GM19193 (cell line): ENCODE data around the gene MBTPS1.

Experiments used
- POLR2A ChIP-seq: IDR thresholded peaks from 4 replicates; pipeline ENCODE4 v1.6.1; 2011; ENCODE audit not compliant: insufficient read depth, insufficient read length; ENCODE audit errors: extremely low read depth

MBTPS1 gene

GRCh38 chr16:84116720-84117493, at the start of gene MBTPS1:
Gene MBTPS1, minus strand, starts transcription at chr16:84116942. Its CDS starts 15,159 bp downstream, at chr16:84101783.
- TF ChIP-seq POLR2A: peak; percentile 82

GRCh38 chr16:84165746-84166145, 49.0 kb upstream of the MBTPS1 start:
- no peak for TF ChIP-seq POLR2A

- no peak for TF ChIP-seq POLR2A
These were observed 45.1 kb upstream of the MBTPS1 start for GRCh38 chr16:84161801-84162200.

- no peak for TF ChIP-seq POLR2A
These were observed 44.3 kb upstream of the MBTPS1 start for GRCh38 chr16:84161037-84161436.

GRCh38 chr16:84159800-84160199, 43.1 kb upstream of the MBTPS1 start:
- no peak for TF ChIP-seq POLR2A

- no peak for TF ChIP-seq POLR2A
These were observed 42.3 kb upstream of the MBTPS1 start for GRCh38 chr16:84159007-84159406.

GRCh38 chr16:84156342-84156784, 39.6 kb upstream of the MBTPS1 start:
- TF ChIP-seq POLR2A: no peak

- no peak for TF ChIP-seq POLR2A
These were observed 39.0 kb upstream of the MBTPS1 start for GRCh38 chr16:84155771-84156170.

- no peak for TF ChIP-seq POLR2A
These were observed 38.5 kb upstream of the MBTPS1 start for GRCh38 chr16:84155226-84155625.

GRCh38 chr16:84153660-84154214, 37.0 kb upstream of the MBTPS1 start:
- TF ChIP-seq POLR2A: no peak

GRCh38 chr16:84150926-84151325, 34.2 kb upstream of the MBTPS1 start:
- TF ChIP-seq POLR2A: no peak

GRCh38 chr16:84144859-84145639, 28.3 kb upstream of the MBTPS1 start, which contains the start of the genes DNAAF1 and HSDL1:
Gene DNAAF1, plus strand, starts transcription at chr16:84145308. Its CDS starts 133 bp downstream, at chr16:84145441.
Gene HSDL1, minus strand, starts transcription at chr16:84145177. Its CDS starts 13,856 bp downstream, at chr16:84131321.
- TF ChIP-seq POLR2A: peak; percentile 59

GRCh38 chr16:84144209-84144858, 27.6 kb upstream of the MBTPS1 start:
- TF ChIP-seq POLR2A: no peak

- TF ChIP-seq POLR2A: no peak
These were observed 27.1 kb upstream of the MBTPS1 start for GRCh38 chr16:84143784-84144199.

- TF ChIP-seq POLR2A: no peak
These were observed 26.3 kb upstream of the MBTPS1 start for GRCh38 chr16:84143081-84143480.

- no peak for TF ChIP-seq POLR2A
These were observed 24.5 kb upstream of the MBTPS1 start for GRCh38 chr16:84141143-84141670.
